HepG2 (cell line): ENCODE measurements around the gene HSD17B8. TPM values are rescaled to one million over a fixed set of nuclear protein-coding genes. Genes with fewer than 3 reads are reported as not detected.
A peak's percentile ranks its signal among the peaks of the same experiment; 100 is the strongest.

Source experiments
- ARNTL ChIP-seq: sonication (generic); formaldehyde crosslinking; IDR thresholded peaks from 2 replicates; pipeline ENCODE4 v1.4.0; 2020; ENCODE audit warnings: mild to moderate bottlenecking, missing genetic modification reagents
- ETV6 ChIP-seq: sonication (generic); formaldehyde crosslinking; conservative IDR thresholded peaks from 2 replicates; pipeline ENCODE4 v1.4.0; 2020; ENCODE audit warnings: missing genetic modification reagents
- FOSL2 ChIP-seq: sonication (generic); formaldehyde crosslinking; IDR thresholded peaks from 2 replicates; pipeline ENCODE4 v1.4.0; 2020; ENCODE audit warnings: missing genetic modification reagents
- FOXJ3 ChIP-seq: sonication (generic); formaldehyde crosslinking; IDR thresholded peaks from 2 replicates; pipeline ENCODE4 v1.4.0; 2020; ENCODE audit warnings: missing genetic modification reagents, mild to moderate bottlenecking, borderline replicate concordance
- FOXK2 ChIP-seq: fragments of 450-650 bp; IDR thresholded peaks from 2 replicates; pipeline ENCODE4 v1.6.1; 2016
- HNF4A ChIP-seq: sonication (generic); formaldehyde crosslinking; IDR thresholded peaks from 2 replicates; pipeline ENCODE4 v1.4.0; 2020; ENCODE audit warnings: missing genetic modification reagents
- JDP2 ChIP-seq: sonication (generic); formaldehyde crosslinking; IDR thresholded peaks from 2 replicates; pipeline ENCODE4 v1.8.1; 2022; ENCODE audit warnings: missing genetic modification reagents, borderline replicate concordance
- KMT2B ChIP-seq: IDR thresholded peaks from 2 replicates; pipeline ENCODE4 v1.6.1; 2016; ENCODE audit warnings: missing genetic modification reagents, missing compliant biosample characterization
- MED8 ChIP-seq: sonication (generic); formaldehyde crosslinking; IDR thresholded peaks from 2 replicates; pipeline ENCODE4 v1.8.1; 2023; ENCODE audit warnings: mild to moderate bottlenecking, missing genetic modification reagents; ENCODE audit not compliant: insufficient replicate concordance
- MIXL1 ChIP-seq: IDR thresholded peaks from 2 replicates; pipeline ENCODE4 v1.6.1; 2016
- POGZ ChIP-seq: sonication (generic); formaldehyde crosslinking; IDR thresholded peaks from 2 replicates; pipeline ENCODE4 v1.4.0; 2020; ENCODE audit warnings: mild to moderate bottlenecking, missing genetic modification reagents
- RNF2 ChIP-seq: fragments of 450-650 bp; conservative IDR thresholded peaks from 2 replicates; pipeline ENCODE4 v1.6.1; 2016; ENCODE audit warnings: low read depth
- SSRP1 ChIP-seq: IDR thresholded peaks from 2 replicates; pipeline ENCODE4 v1.6.1; 2016; ENCODE audit warnings: control low read depth
- TBP ChIP-seq: sonication (generic); formaldehyde crosslinking; IDR thresholded peaks from 2 replicates; pipeline ENCODE4 v1.5.0; 2020; ENCODE audit warnings: missing genetic modification reagents
- TGIF2 ChIP-seq: IDR thresholded peaks from 2 replicates; pipeline ENCODE4 v1.6.1; 2016; ENCODE audit warnings: control low read depth, missing compliant biosample characterization
- XBP1 ChIP-seq: sonication (generic); formaldehyde crosslinking; IDR thresholded peaks from 2 replicates; pipeline ENCODE4 v1.5.0; 2020; ENCODE audit warnings: missing genetic modification reagents
- ZFP1 ChIP-seq: IDR thresholded peaks from 2 replicates; pipeline ENCODE4 v1.6.1; 2016
- ZMYM3 ChIP-seq: sonication (generic); formaldehyde crosslinking; IDR thresholded peaks from 2 replicates; pipeline ENCODE4 v1.5.1; 2020; ENCODE audit warnings: mild to moderate bottlenecking, missing genetic modification reagents
- ZNF501 ChIP-seq: sonication (generic); formaldehyde crosslinking; IDR thresholded peaks from 2 replicates; pipeline ENCODE4 v1.5.1; 2020; ENCODE audit warnings: mild to moderate bottlenecking, moderate library complexity, missing genetic modification reagents
- ZNF564 ChIP-seq: sonication (generic); formaldehyde crosslinking; IDR thresholded peaks from 2 replicates; pipeline ENCODE4 v1.8.1; 2023; ENCODE audit warnings: mild to moderate bottlenecking, missing genetic modification reagents
- ZNF83 ChIP-seq: sonication (generic); formaldehyde crosslinking; IDR thresholded peaks from 2 replicates; pipeline ENCODE4 v1.4.0; 2020; ENCODE audit warnings: missing genetic modification reagents, mild to moderate bottlenecking, borderline replicate concordance
- polyA plus RNA-seq, 8 experiments: library from polyadenylated mRNA; depleted of rRNA in 3 of 8; stranded (reverse) in 7 of 8; unstranded in 1 of 8; fragments of >200 nt; fragmentation: Illumina TruSeq in 4 of 8; extraction: Trizol in 4 of 8; gene quantifications; 2 replicates each; pipeline versions ENCODE4 v1.2.1 to v1.2.3, GENCODE V29; 2011 to 2016; ENCODE audit warnings: low read depth in 4 of 8, missing spikeins in 1 of 8, mixed read lengths in 1 of 8; ENCODE audit not compliant: insufficient read depth in 1 of 8
- total RNA-seq, 5 experiments: library from RNA; depleted of rRNA; stranded (reverse); fragments of >200 nt; fragmentation: Illumina TruSeq; extraction: Trizol; gene quantifications; 2 replicates each; pipeline ENCODE4 v1.2.3, GENCODE V29; 2016; ENCODE audit warnings: low read depth in 1 of 5
- TF ChIP-seq, protein P1 (sequence below): sonication (generic); formaldehyde crosslinking; IDR thresholded peaks from 2 replicates; pipeline ENCODE4 v1.4.0; 2020; ENCODE audit warnings: missing genetic modification reagents
- TF ChIP-seq, protein P2 (sequence below): sonication (generic); formaldehyde crosslinking; conservative IDR thresholded peaks from 2 replicates; pipeline ENCODE4 v1.4.0; 2020; ENCODE audit warnings: mild to moderate bottlenecking, missing genetic modification reagents, moderate library complexity
- TF ChIP-seq, protein P3 (sequence below): sonication (generic); formaldehyde crosslinking; IDR thresholded peaks from 2 replicates; pipeline ENCODE4 v1.8.1; 2023; ENCODE audit warnings: mild to moderate bottlenecking, missing genetic modification reagents

HSD17B8 gene
- total and polyA plus RNA-seq, 2 of the 13 experiments (the other 11 are each of a cell fraction or from before 2014, with no cell fraction given) = 12.6 to 20.1 TPM

DNA sequence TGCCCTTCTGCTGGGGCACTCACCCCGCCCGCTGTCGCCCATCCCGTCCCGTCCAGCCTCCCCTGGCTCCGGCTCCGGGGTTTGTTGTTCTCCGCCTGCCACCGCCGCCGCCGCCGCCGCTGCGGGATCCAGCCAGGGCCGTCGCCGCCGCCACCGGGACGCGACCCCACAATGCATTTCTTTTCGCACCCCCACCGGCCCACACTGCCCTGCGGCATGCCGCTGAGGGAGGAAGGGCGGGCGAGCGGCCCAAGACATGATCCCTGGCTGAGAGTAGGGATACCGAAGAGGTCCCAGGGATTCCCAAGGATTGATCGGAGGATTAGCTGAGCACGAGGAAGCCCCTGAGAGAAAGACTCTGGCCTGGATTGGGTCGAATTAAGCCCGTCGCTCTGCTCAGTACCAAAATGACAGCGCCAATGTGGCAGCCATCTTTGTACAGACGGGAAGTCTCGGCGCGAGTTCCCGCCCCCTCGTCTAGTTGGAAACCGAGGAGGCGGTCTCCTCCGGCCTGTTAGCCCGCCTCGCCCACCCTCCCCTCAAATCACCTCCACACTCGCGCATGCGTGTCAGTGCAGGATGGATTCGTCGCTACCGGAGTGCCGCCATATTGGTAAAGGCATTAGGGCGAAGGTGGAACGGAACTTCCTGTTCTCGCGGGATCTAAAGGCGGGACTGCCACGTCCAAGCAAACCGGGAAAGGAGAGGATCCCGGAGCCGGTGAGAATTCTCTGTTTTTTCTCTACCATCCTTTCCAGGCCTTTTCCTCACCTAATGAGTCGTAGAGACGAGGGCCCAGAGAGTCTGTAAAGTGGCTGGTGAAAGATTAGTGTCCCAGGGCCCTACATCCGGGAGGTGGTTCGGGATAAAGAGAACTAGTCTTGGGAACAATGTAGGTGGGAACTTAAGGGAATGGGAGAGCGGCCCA lies 4.0 kb upstream of the HSD17B8 start, which contains the start of the genes RXRB and SLC39A7 (continued):
- TF ChIP-seq ZNF83 (peak; percentile 74; the same call in 1 of the 2 replicates), MED8 (CRISPR knock-in tag) (peak; percentile 42), RNF2 (0 out of 2 replicates have a peak, but pooled peaks have one; percentile 45), SSRP1 (CRISPR knock-in tag) (peak; percentile 8; the same call in 1 of the 2 replicates), FOXK2 (no peak), ZNF501 (CRISPR knock-in tag) (peak; percentile 89), MIXL1 (CRISPR knock-in tag) (0 out of 2 replicates have a peak, but pooled peaks have one; percentile 10), JDP2 (CRISPR knock-in tag) (peak; percentile 11; the same call in 1 of the 2 replicates), ZMYM3 (CRISPR knock-in tag) (no peak), FOSL2 (CRISPR knock-in tag) (peak; percentile 47), POGZ (CRISPR knock-in tag) (peak; percentile 81), ARNTL (CRISPR knock-in tag) (peak; percentile 51; the same call in 1 of the 2 replicates), TGIF2 (CRISPR knock-in tag) (peak; percentile 1), XBP1 (CRISPR knock-in tag) (peak; percentile 33; the same call in 1 of the 2 replicates), TBP (no peak), ZFP1 (no peak; the same call in 1 of the 2 replicates), KMT2B (CRISPR knock-in tag) (peak; percentile 17), HNF4A (CRISPR knock-in tag) (no peak; the same call in none of the 2 replicates), ZNF564 (CRISPR knock-in tag) (peak; percentile 46; the same call in 1 of the 2 replicates), ETV6 (CRISPR knock-in tag) (no peak; the same call in 1 of the 2 replicates), FOXJ3 (no peak)
- TF ChIP-seq, protein P1, sequence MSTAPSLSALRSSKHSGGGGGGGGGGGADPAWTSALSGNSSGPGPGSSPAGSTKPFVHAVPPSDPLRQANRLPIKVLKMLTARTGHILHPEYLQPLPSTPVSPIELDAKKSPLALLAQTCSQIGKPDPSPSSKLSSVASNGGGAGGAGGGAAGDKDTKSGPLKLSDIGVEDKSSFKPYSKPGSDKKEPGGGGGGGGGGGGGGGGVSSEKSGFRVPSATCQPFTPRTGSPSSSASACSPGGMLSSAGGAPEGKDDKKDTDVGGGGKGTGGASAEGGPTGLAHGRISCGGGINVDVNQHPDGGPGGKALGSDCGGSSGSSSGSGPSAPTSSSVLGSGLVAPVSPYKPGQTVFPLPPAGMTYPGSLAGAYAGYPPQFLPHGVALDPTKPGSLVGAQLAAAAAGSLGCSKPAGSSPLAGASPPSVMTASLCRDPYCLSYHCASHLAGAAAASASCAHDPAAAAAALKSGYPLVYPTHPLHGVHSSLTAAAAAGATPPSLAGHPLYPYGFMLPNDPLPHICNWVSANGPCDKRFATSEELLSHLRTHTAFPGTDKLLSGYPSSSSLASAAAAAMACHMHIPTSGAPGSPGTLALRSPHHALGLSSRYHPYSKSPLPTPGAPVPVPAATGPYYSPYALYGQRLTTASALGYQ = peak; percentile 77; the same call in 1 of the 2 replicates
- TF ChIP-seq, protein P2, sequence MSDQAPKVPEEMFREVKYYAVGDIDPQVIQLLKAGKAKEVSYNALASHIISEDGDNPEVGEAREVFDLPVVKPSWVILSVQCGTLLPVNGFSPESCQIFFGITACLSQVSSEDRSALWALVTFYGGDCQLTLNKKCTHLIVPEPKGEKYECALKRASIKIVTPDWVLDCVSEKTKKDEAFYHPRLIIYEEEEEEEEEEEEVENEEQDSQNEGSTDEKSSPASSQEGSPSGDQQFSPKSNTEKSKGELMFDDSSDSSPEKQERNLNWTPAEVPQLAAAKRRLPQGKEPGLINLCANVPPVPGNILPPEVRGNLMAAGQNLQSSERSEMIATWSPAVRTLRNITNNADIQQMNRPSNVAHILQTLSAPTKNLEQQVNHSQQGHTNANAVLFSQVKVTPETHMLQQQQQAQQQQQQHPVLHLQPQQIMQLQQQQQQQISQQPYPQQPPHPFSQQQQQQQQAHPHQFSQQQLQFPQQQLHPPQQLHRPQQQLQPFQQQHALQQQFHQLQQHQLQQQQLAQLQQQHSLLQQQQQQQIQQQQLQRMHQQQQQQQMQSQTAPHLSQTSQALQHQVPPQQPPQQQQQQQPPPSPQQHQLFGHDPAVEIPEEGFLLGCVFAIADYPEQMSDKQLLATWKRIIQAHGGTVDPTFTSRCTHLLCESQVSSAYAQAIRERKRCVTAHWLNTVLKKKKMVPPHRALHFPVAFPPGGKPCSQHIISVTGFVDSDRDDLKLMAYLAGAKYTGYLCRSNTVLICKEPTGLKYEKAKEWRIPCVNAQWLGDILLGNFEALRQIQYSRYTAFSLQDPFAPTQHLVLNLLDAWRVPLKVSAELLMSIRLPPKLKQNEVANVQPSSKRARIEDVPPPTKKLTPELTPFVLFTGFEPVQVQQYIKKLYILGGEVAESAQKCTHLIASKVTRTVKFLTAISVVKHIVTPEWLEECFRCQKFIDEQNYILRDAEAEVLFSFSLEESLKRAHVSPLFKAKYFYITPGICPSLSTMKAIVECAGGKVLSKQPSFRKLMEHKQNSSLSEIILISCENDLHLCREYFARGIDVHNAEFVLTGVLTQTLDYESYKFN = peak; percentile 80
- TF ChIP-seq, protein P3, sequence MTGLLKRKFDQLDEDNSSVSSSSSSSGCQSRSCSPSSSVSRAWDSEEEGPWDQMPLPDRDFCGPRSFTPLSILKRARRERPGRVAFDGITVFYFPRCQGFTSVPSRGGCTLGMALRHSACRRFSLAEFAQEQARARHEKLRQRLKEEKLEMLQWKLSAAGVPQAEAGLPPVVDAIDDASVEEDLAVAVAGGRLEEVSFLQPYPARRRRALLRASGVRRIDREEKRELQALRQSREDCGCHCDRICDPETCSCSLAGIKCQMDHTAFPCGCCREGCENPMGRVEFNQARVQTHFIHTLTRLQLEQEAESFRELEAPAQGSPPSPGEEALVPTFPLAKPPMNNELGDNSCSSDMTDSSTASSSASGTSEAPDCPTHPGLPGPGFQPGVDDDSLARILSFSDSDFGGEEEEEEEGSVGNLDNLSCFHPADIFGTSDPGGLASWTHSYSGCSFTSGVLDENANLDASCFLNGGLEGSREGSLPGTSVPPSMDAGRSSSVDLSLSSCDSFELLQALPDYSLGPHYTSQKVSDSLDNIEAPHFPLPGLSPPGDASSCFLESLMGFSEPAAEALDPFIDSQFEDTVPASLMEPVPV (CRISPR knock-in tag) = peak; percentile 48; the same call in 1 of the 2 replicates
